Measurements from ENCODE around the gene WNT9A.

The WNT9A gene

GRCh38 chr1:227907439-227908015, 40.2 kb downstream of the WNT9A start:
- no peak for DNase-seq

- DNase-seq: no peak
Observed at GRCh38 chr1:227906550-227907071, 41.1 kb downstream of the WNT9A start.

- DNase-seq: no peak
Observed at GRCh38 chr1:227905573-227906487, 41.9 kb downstream of the WNT9A start.

GRCh38 chr1:227904541-227905335, 43.0 kb downstream of the WNT9A start:
- DNase-seq: no peak

- no peak for DNase-seq
Observed at GRCh38 chr1:227903614-227904501, 43.9 kb downstream of the WNT9A start.

- no peak for DNase-seq
Observed at GRCh38 chr1:227903061-227903521, 44.6 kb downstream of the WNT9A start.

GRCh38 chr1:227902641-227902990, 45.1 kb downstream of the WNT9A start:
- no peak for DNase-seq

- no peak for DNase-seq
Observed at GRCh38 chr1:227901906-227902640, 45.7 kb downstream of the WNT9A start.

- no peak for DNase-seq
Observed at GRCh38 chr1:227901239-227901905, 46.4 kb downstream of the WNT9A start.

GRCh38 chr1:227900571-227901051, 47.1 kb downstream of the WNT9A start:
- no peak for DNase-seq

GRCh38 chr1:227899820-227900449, 47.8 kb downstream of the WNT9A start:
- DNase-seq: no peak

GRCh38 chr1:227899141-227899819, 48.5 kb downstream of the WNT9A start:
- no peak for DNase-seq

- no peak for DNase-seq
Observed at GRCh38 chr1:227898502-227899140, 49.1 kb downstream of the WNT9A start.

GRCh38 chr1:227897704-227898438, 49.9 kb downstream of the WNT9A start:
- no peak for DNase-seq

- no peak for DNase-seq
Observed at GRCh38 chr1:227896710-227897655, 50.7 kb downstream of the WNT9A start.

GRCh38 chr1:227895828-227896685, 51.7 kb downstream of the WNT9A start:
- no peak for DNase-seq

Measured in NCI-H446 treated with DMSO at 0.1 percent for 48 hours (cell line).